HCEC 1CT (cell line): ENCODE data around the gene DUOX1.

Experiments used
- DNase-seq: peaks from one replicate; pipeline ENCODE4 v3.0.0-alpha.2; 2017

Gene DUOX1

GRCh38 chr15:45169608-45170480 is 40.0 kb downstream of the DUOX1 start:
- DNase-seq = no peak

GRCh38 chr15:45171912-45172311 is 42.1 kb downstream of the DUOX1 start:
- no peak for DNase-seq

- DNase-seq = no peak
Measured at GRCh38 chr15:45174069-45174468, 44.3 kb downstream of the DUOX1 start.

- no peak for DNase-seq
Measured at GRCh38 chr15:45174577-45174976, 44.8 kb downstream of the DUOX1 start.

- DNase-seq = no peak
Measured at GRCh38 chr15:45177285-45177684, 47.5 kb downstream of the DUOX1 start.

GRCh38 chr15:45179221-45179985 is 49.6 kb downstream of the DUOX1 start:
- DNase-seq = peak; percentile 26

GRCh38 chr15:45180201-45180600 is 50.4 kb downstream of the DUOX1 start:
- no peak for DNase-seq

GRCh38 chr15:45180648-45181436 is 51.0 kb downstream of the DUOX1 start:
- no peak for DNase-seq

- DNase-seq = no peak
Measured at GRCh38 chr15:45181491-45182285, 51.9 kb downstream of the DUOX1 start.

GRCh38 chr15:45182996-45183395 is 53.2 kb downstream of the DUOX1 start:
- no peak for DNase-seq

- DNase-seq = no peak
Measured at GRCh38 chr15:45183511-45183910, 53.7 kb downstream of the DUOX1 start.

GRCh38 chr15:45184562-45185041 is 54.8 kb downstream of the DUOX1 start:
- DNase-seq = no peak

GRCh38 chr15:45185069-45185779 is 55.4 kb downstream of the DUOX1 start:
- DNase-seq = no peak

- no peak for DNase-seq
Measured at GRCh38 chr15:45185903-45186770, 56.3 kb downstream of the DUOX1 start.

- DNase-seq = no peak
Measured at GRCh38 chr15:45186771-45187577, 57.2 kb downstream of the DUOX1 start.

- no peak for DNase-seq
Measured at GRCh38 chr15:45187578-45187893, 57.7 kb downstream of the DUOX1 start.

GRCh38 chr15:45187894-45188830 is 58.4 kb downstream of the DUOX1 start, which contains the start of gene SHF:
Gene SHF (minus strand): TSS chr15:45187966. CDS start chr15:45187951, 15 bp downstream.
- no peak for DNase-seq

- DNase-seq = no peak
Measured at GRCh38 chr15:45197512-45197911, 67.7 kb downstream of the DUOX1 start.
